Endodermal cell (in vitro differentiated cells): ENCODE measurements around the gene FAM25G. TPM values are rescaled to one million over a fixed set of nuclear protein-coding genes. Genes with fewer than 3 reads are reported as not detected.

Source experiments
- DNase-seq: peaks from one replicate; pipeline ENCODE4 v3.0.0-alpha.2; 2017
- H3K27ac ChIP-seq: 2 replicates; pipeline ENCODE4 v1.5.1; 2013; ENCODE audit warnings: mild to moderate bottlenecking, low read depth, low read length, moderate library complexity
- H3K27me3 ChIP-seq: 2 replicates; pipeline ENCODE4 v1.6.1; 2013; ENCODE audit warnings: mild to moderate bottlenecking, low read length, moderate library complexity; ENCODE audit not compliant: insufficient read depth, control insufficient read depth, poor library complexity, severe bottlenecking
- H3K36me3 ChIP-seq: 2 replicates; pipeline ENCODE4 v1.7.0; 2013; ENCODE audit warnings: mild to moderate bottlenecking, low read length, moderate library complexity; ENCODE audit not compliant: control insufficient read depth, insufficient read depth
- H3K4me1 ChIP-seq: one replicate; pipeline ENCODE4 v1.7.0; 2013; ENCODE audit warnings: low read length; ENCODE audit not compliant: control insufficient read depth, insufficient read depth
- H3K4me3 ChIP-seq: 2 replicates; pipeline ENCODE4 v1.5.1; 2013; ENCODE audit warnings: mild to moderate bottlenecking, low read length, moderate library complexity
- H3K9ac ChIP-seq: 2 replicates; pipeline ENCODE4 v1.6.1; 2013; ENCODE audit warnings: mild to moderate bottlenecking, low read length, moderate library complexity; ENCODE audit not compliant: poor library complexity, severe bottlenecking; ENCODE audit errors: extremely low read depth
- H3K9me3 ChIP-seq: 2 replicates; pipeline ENCODE4 v1.6.1; 2013; ENCODE audit warnings: mild to moderate bottlenecking, low read length, moderate library complexity; ENCODE audit not compliant: control insufficient read depth
- H3K27ac Mint-ChIP-seq: 2 replicates; pipeline ENCODE4 v1.8.0; 2020; ENCODE audit warnings: mixed read lengths
- H3K27me3 Mint-ChIP-seq: 2 replicates; pipeline ENCODE4 v1.8.0; 2021; ENCODE audit warnings: mild to moderate bottlenecking, mixed read lengths; ENCODE audit not compliant: insufficient read depth
- H3K36me3 Mint-ChIP-seq: 2 replicates; pipeline ENCODE4 v1.8.0; 2020; ENCODE audit warnings: low read depth, mixed read lengths
- H3K4me1 Mint-ChIP-seq: 2 replicates; pipeline ENCODE4 v1.8.0; 2020; ENCODE audit warnings: mixed read lengths
- H3K4me3 Mint-ChIP-seq: 2 replicates; pipeline ENCODE4 v1.8.0; 2020; ENCODE audit warnings: mild to moderate bottlenecking, moderate library complexity, mixed read lengths
- H3K9me3 Mint-ChIP-seq: 2 replicates; pipeline ENCODE4 v1.8.0; 2020; ENCODE audit warnings: mild to moderate bottlenecking, mixed read lengths
- WGBS, 2 experiments: methylation state at CpG; one replicate each; pipeline versions ENCODE4 v1.1.5 to v1.1.7; 2013; ENCODE audit warnings: missing lambda C conversion rate in 2 of 2, mixed read lengths in 1 of 2; ENCODE audit not compliant: insufficient coverage in 1 of 2, insufficient read length in 1 of 2; 5-methylcytosine and 5-hydroxymethylcytosine counted together
- total RNA-seq, 2 donors: library from RNA; stranded (reverse); fragmentation: NEBNext Ultra II Directional in 1 of 2; extraction: Animal tissue kit (Norgen Biotek cat#: 25700) in 1 of 2; gene quantifications; 2 replicates in 1 of 2; 3 replicates in 1 of 2; pipeline ENCODE4 v1.2.1, GENCODE V29; 2021
- TF ChIP-seq, protein P1 (sequence below): fragments of 200-600 bp; sonication (generic); conservative IDR thresholded peaks from 2 replicates; pipeline ENCODE4 v1.5.0; 2021; ENCODE audit warnings: antibody characterized with exemption, mild to moderate bottlenecking

Gene FAM25G
- total RNA-seq, 2 donors from 2014 or later: not detected

DNA sequence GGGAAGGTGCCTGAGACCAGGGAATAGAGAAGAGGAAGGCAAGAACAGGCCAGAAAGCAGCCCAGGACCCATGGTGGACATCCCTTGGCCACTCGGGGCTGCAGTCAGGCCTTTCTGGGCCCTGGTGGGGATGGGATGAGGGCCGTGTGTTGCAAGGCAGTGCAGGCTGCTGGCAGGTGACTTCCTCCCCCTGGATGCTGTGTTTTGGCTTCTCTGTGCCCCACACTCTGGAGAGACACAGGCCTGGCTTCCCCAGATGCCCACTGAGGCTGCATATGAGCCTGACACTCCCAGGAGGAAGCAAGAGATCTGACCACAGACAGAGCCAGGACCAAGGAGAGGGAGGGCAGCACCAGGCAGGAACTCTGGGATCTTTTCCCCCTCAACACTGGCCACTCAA lies 47.5 kb downstream of the FAM25G start:
- DNase-seq: no peak
- H3K4me3 ChIP-seq: no peak overlapping the region
- H3K4me1 Mint-ChIP-seq: no peaks in the 10 kb centered on the region
- TF ChIP-seq, protein P1, sequence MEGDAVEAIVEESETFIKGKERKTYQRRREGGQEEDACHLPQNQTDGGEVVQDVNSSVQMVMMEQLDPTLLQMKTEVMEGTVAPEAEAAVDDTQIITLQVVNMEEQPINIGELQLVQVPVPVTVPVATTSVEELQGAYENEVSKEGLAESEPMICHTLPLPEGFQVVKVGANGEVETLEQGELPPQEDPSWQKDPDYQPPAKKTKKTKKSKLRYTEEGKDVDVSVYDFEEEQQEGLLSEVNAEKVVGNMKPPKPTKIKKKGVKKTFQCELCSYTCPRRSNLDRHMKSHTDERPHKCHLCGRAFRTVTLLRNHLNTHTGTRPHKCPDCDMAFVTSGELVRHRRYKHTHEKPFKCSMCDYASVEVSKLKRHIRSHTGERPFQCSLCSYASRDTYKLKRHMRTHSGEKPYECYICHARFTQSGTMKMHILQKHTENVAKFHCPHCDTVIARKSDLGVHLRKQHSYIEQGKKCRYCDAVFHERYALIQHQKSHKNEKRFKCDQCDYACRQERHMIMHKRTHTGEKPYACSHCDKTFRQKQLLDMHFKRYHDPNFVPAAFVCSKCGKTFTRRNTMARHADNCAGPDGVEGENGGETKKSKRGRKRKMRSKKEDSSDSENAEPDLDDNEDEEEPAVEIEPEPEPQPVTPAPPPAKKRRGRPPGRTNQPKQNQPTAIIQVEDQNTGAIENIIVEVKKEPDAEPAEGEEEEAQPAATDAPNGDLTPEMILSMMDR: no peak
- WGBS, 2 experiments: 90% methylated on average over 2 of the region's 2 CpGs; no CpG with 5 or more reads in 1 of the 2 experiments
- no peaks in the 10 kb centered on the region for H3K36me3 ChIP-seq
- H3K27me3 Mint-ChIP-seq: no peaks in the 10 kb centered on the region
- peaks cover 9% of the 10 kb centered on the region for H3K9me3 Mint-ChIP-seq
- no peak overlapping the region for H3K27ac ChIP-seq
- H3K9me3 ChIP-seq: peaks cover 16% of the 10 kb centered on the region
- no peaks in the 10 kb centered on the region for H3K4me1 ChIP-seq
- no peak overlapping the region for H3K4me3 Mint-ChIP-seq
- no peaks in the 10 kb centered on the region for H3K27me3 ChIP-seq
- no peaks in the 10 kb centered on the region for H3K36me3 Mint-ChIP-seq
- no peak overlapping the region for H3K27ac Mint-ChIP-seq
- no peak overlapping the region for H3K9ac ChIP-seq

DNA sequence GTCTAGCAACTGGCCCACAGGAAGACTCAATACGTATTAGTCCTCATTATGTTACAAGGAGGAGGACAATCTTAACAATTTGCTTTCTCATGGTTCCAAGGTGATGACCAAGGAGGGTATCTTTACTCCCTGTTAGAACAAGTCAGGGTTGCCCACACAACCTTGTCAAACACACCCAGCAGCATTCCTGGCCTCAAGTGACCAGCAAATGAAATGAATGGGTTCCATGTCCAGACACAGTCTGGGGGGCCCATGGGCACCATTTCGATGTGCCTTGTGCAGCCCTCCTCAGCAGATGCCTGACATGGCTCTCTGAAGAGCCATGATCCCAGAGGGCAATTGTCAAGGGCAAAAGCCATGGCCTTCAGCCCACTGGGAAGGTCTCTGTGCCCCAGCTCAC lies 48.4 kb downstream of the FAM25G start:
- no peak for DNase-seq
- Histone ChIP-seq H3K4me1 (no peaks in the 10 kb centered on the region), H3K27ac (no peak overlapping the region), H3K9me3 (peaks cover 16% of the 10 kb centered on the region), H3K4me3 (no peak overlapping the region), H3K36me3 (no peaks in the 10 kb centered on the region), H3K9ac (no peak overlapping the region), H3K27me3 (no peaks in the 10 kb centered on the region)
- Mint-ChIP-seq H3K4me1 (peaks cover 2% of the 10 kb centered on the region), H3K27me3 (no peaks in the 10 kb centered on the region), H3K36me3 (no peaks in the 10 kb centered on the region), H3K4me3 (no peak overlapping the region), H3K27ac (no peak overlapping the region), H3K9me3 (peaks cover 9% of the 10 kb centered on the region)
- 83 to 100% methylated on average over 2 of the region's 2 CpGs for WGBS, 2 experiments
- TF ChIP-seq, protein P1: no peak

GRCh38 chr10:47442351-47442750 lies 49.1 kb downstream of the FAM25G start:
- no peak overlapping the region for H3K27ac Mint-ChIP-seq
- H3K4me3 ChIP-seq: no peak overlapping the region
- TF ChIP-seq, protein P1: no peak
- no peak overlapping the region for H3K4me3 Mint-ChIP-seq
- H3K4me1 ChIP-seq: no peaks in the 10 kb centered on the region
- H3K9ac ChIP-seq: no peak overlapping the region
- no peak overlapping the region for H3K27ac ChIP-seq
- no peak for DNase-seq
- H3K27me3 Mint-ChIP-seq: no peaks in the 10 kb centered on the region
- WGBS, 2 experiments: 90 to 97% methylated on average over 3 to 5 of the region's 5 CpGs
- H3K36me3 ChIP-seq: no peaks in the 10 kb centered on the region
- no peaks in the 10 kb centered on the region for H3K27me3 ChIP-seq
- no peaks in the 10 kb centered on the region for H3K36me3 Mint-ChIP-seq
- H3K9me3 ChIP-seq: peaks cover 16% of the 10 kb centered on the region
- H3K9me3 Mint-ChIP-seq: peaks cover 9% of the 10 kb centered on the region
- peaks cover 2% of the 10 kb centered on the region for H3K4me1 Mint-ChIP-seq
